ENCODE measurements around the gene RAD18. TPM values are rescaled to one million over a fixed set of nuclear protein-coding genes. Genes with fewer than 3 reads are reported as not detected.

Gene RAD18
- total RNA-seq, 2 donors from 2014 or later = 12.2 to 15.6 TPM

DNA sequence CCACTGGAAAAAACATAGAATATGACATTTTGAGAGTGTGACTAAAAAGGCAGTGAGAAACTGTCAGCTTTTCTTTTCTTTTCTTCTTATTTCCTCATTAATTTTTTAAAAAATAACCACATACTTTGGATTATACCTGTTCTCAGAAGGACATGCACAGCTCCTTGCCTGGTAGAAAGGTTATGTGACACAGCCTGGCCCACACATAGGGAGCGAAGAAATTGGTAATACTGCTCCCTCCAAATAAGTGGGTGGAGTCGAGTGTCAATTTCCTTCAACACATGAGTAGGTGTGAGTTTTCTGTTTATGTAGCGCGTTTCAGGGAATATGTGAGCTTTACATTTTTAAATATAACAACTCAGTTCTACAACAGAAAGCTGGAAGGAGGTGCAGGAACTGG is 28.9 kb upstream of the RAD18 start:
- no peak for DNase-seq (ENCODE audit: low spot score)
- intact Hi-C loops (cut with DNase I) = no loop called here
- Histone ChIP-seq H3K9me3 (no peaks in the 10 kb centered on the region), H3K4me3 (no peak overlapping the region), H3K27me3 (replicated peaks; ENCODE audit: insufficient read depth) (no peaks in the 10 kb centered on the region), H3K4me1 (replicated peaks) (no peaks in the 10 kb centered on the region), H3K36me3 (no peaks in the 10 kb centered on the region), H3K27ac (no peak overlapping the region)
- TF ChIP-seq, protein P1, sequence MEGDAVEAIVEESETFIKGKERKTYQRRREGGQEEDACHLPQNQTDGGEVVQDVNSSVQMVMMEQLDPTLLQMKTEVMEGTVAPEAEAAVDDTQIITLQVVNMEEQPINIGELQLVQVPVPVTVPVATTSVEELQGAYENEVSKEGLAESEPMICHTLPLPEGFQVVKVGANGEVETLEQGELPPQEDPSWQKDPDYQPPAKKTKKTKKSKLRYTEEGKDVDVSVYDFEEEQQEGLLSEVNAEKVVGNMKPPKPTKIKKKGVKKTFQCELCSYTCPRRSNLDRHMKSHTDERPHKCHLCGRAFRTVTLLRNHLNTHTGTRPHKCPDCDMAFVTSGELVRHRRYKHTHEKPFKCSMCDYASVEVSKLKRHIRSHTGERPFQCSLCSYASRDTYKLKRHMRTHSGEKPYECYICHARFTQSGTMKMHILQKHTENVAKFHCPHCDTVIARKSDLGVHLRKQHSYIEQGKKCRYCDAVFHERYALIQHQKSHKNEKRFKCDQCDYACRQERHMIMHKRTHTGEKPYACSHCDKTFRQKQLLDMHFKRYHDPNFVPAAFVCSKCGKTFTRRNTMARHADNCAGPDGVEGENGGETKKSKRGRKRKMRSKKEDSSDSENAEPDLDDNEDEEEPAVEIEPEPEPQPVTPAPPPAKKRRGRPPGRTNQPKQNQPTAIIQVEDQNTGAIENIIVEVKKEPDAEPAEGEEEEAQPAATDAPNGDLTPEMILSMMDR (IDR thresholded peaks at IDR 0.05) = no peak
- TF ChIP-seq POLR2A (IDR thresholded peaks at IDR 0.05) (no peak), POLR2AphosphoS5 (IDR thresholded peaks at IDR 0.05) (no peak)
- 89% methylated on average over 4 of the region's 4 CpGs for WGBS

DNA sequence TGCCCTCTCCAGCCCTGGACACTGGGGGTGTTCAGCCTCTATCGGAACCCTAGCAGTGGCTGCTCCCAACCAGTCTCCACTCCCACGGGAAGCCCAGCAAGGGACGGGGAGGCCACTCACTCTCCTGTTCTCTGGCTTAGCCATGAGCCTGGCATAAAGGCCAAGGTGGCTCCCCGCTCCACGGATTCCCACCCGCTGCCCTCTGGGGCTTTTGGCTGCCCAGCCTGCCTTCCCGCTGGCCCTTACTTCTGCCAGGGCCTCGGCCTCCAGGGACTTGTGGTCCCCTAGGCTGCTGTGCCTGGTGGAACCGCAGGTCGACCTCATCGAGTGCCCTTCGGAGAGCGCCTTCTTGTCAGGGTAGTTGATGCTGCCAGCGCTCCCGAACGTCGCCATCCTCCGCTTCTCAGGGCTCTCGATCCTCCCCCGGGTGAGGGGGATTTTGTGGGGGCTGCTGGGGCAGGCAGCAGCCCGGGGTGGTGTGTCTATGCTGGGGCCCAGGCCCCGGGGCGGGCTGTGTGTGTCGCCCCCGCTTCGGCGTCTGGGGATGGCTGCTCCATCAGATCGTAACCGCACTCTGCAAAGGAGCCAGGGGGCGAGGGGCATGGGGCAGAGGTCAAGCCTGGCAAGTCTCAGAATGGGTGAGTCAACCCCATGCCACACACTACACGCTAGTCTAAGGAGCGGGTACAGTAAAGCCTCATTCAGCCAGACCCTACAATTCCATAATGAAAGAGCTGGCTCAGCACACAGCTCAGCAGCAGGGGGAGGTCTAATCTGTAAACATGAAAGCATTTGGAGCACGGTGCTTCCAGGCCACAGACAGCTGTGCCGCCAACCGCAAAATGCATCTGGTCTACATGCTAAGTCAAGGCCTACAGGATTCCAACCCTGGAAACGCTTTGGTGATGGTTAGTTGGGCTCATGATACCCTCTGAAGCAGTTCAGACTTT is 27.3 kb upstream of the RAD18 start:
- H3K9me3 ChIP-seq = no peaks in the 10 kb centered on the region
- no peaks in the 10 kb centered on the region for H3K4me1 ChIP-seq (replicated peaks)
- WGBS = 92% methylated on average over 36 of the region's 36 CpGs
- no peak for DNase-seq (ENCODE audit: low spot score)
- H3K4me3 ChIP-seq = no peak overlapping the region
- H3K27ac ChIP-seq = no peak overlapping the region
- H3K36me3 ChIP-seq = no peaks in the 10 kb centered on the region
- no peaks in the 10 kb centered on the region for H3K27me3 ChIP-seq (replicated peaks; ENCODE audit: insufficient read depth)
- intact Hi-C loops (cut with DNase I) = no loop called here
- TF ChIP-seq POLR2AphosphoS5 (IDR thresholded peaks at IDR 0.05) (no peak), POLR2A (IDR thresholded peaks at IDR 0.05) (no peak)
- TF ChIP-seq, protein P1 (IDR thresholded peaks at IDR 0.05) = no peak

DNA sequence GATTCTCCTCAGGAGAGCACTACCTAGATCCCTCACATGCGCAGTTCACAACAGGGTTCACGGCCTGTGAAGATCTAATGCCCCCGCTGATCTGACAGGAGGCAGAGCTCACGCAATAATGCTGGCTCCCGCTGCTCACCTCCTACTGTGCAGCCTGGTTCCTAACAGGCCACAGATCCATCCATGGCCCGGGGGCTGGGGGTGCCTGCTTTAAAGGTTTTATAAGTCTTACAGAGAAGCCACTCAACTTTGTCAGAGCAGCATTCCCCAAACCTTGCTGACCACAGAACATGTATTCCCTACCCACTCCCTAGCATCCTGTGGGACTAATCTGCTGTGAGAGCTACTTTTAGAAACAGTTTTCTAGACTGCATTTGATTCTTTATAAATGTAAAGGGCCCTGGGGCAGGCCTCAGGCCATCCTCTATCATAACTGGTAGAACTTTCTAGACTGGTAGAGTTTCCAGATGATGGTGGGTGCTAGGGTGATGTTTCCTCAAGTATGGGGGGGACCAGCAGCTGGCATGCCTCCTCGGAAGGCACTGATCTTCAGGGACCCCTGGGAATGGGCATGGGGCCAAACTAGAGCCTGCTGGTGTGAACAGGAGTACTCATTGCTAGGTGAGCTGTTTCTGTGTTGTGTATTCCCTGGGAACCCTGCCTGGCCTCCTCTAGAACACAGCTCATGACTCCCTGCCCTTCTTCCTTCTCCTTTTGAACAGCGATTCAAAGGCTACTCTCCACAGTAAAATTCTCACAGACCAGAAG is 25.7 kb upstream of the RAD18 start:
- 86% methylated on average over 8 of the region's 8 CpGs for WGBS
- DNase-seq (ENCODE audit: low spot score) = no peak

DNA sequence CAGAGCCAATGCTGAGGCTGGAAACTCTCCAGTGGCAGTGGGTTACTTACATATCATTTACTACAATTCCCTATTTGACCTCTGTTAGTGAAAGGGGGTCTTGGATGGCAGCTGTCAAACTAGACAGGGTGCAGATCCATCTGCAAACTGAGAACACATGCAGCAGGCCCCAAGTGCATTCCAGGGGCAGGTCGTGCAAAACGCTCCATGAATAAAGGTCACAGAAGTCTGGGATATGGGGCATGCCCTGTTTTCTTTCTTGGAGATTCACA is 25.0 kb upstream of the RAD18 start:
- no peaks in the 10 kb centered on the region for H3K27me3 ChIP-seq (replicated peaks; ENCODE audit: insufficient read depth)
- intact Hi-C loops (cut with DNase I) = loop anchor here (5.0 kb wide), 1 partner anchor 79 kb away; no protein-coding TSS in a partner anchor
- no peaks in the 10 kb centered on the region for H3K4me1 ChIP-seq (replicated peaks)
- no peak overlapping the region for H3K27ac ChIP-seq
- no peak for DNase-seq (ENCODE audit: low spot score)
- no peak overlapping the region for H3K4me3 ChIP-seq
- WGBS = 69% methylated on average over 2 of the region's 2 CpGs
- TF ChIP-seq POLR2AphosphoS5 (IDR thresholded peaks at IDR 0.05) (no peak), POLR2A (IDR thresholded peaks at IDR 0.05) (no peak)
- TF ChIP-seq, protein P1 (IDR thresholded peaks at IDR 0.05) = no peak
- no peaks in the 10 kb centered on the region for H3K36me3 ChIP-seq
- no peaks in the 10 kb centered on the region for H3K9me3 ChIP-seq

More for the DNA sequence above, 25.7 kb upstream of the RAD18 start:
- Histone ChIP-seq H3K9me3 (no peaks in the 10 kb centered on the region), H3K4me3 (no peak overlapping the region), H3K36me3 (no peaks in the 10 kb centered on the region), H3K27me3 (replicated peaks; ENCODE audit: insufficient read depth) (no peaks in the 10 kb centered on the region), H3K4me1 (replicated peaks) (no peaks in the 10 kb centered on the region), H3K27ac (no peak overlapping the region)
- TF ChIP-seq, protein P1 (IDR thresholded peaks at IDR 0.05) = no peak
- TF ChIP-seq POLR2A (IDR thresholded peaks at IDR 0.05) = no peak
- intact Hi-C loops (cut with DNase I) = loop anchor here (5.0 kb wide), 1 partner anchor 78 kb away; no protein-coding TSS in a partner anchor
